Vagina (tissue), 2 donors: ENCODE data around the gene CDCP1. TPM values are rescaled to one million over a fixed set of nuclear protein-coding genes. Genes with fewer than 3 reads are reported as not detected.

Experiments
- DNase-seq, 2 donors: peaks; one replicate each; pipeline ENCODE4 v3.0.0-alpha.2; 2017; ENCODE audit errors: extremely low spot score in 2 of 2
- H3K27ac ChIP-seq: fragments of 200-600 bp; sonication (generic); one replicate; pipeline ENCODE4 v1.5.1; 2019
- H3K27me3 ChIP-seq: fragments of 200-600 bp; sonication (generic); one replicate; pipeline ENCODE4 v1.5.1; 2019
- H3K36me3 ChIP-seq, 2 donors: fragments of 200-600 bp; sonication (generic); one replicate each; pipeline ENCODE4 v1.5.1; 2017 to 2019
- H3K4me1 ChIP-seq: fragments of 200-600 bp; sonication (generic); one replicate; pipeline ENCODE4 v1.5.1; 2019
- H3K4me3 ChIP-seq, 2 donors: fragments of 200-600 bp; sonication (generic); 1 replicate in 1 of 2; 2 replicates in 1 of 2; pipeline ENCODE4 v1.5.1; 2016 to 2019
- H3K9me3 ChIP-seq: fragments of 200-600 bp; sonication (generic); one replicate; pipeline ENCODE4 v1.5.1; 2019
- CTCF ChIP-seq, 3 experiments: fragments of 450-650 bp in 2 of 3; fragments of 200-600 bp in 1 of 3; sonication (generic) in 1 of 3; IDR thresholded peaks; one replicate each; pipeline ENCODE4 v1.5.1; 2017 to 2019; ENCODE audit warnings: antibody characterized with exemption in 3 of 3, mild to moderate bottlenecking in 2 of 3, moderate library complexity in 2 of 3
- POLR2A ChIP-seq, 2 donors: fragments of 450-650 bp; IDR thresholded peaks; one replicate each; pipeline ENCODE4 v1.6.1; 2017; ENCODE audit warnings: antibody characterized with exemption in 2 of 2, mild to moderate bottlenecking in 2 of 2, moderate library complexity in 2 of 2
- POLR2AphosphoS5 ChIP-seq, 2 donors: sonication (generic); formaldehyde crosslinking; IDR thresholded peaks; one replicate each; pipeline ENCODE4 v1.9.0; 2017; ENCODE audit warnings: antibody characterized with exemption in 2 of 2, mild to moderate bottlenecking in 2 of 2, low read depth in 1 of 2; ENCODE audit not compliant: insufficient read depth in 1 of 2
- intact Hi-C: fragments of 100-400 bp; cut with DNase I; formaldehyde crosslinking; loops from one replicate; pipeline ENCODE4 v1.15.1; 2023
- total RNA-seq: library from RNA; depleted of rRNA; stranded (reverse); fragments of >200 nt; gene quantifications from one replicate; pipeline ENCODE4 v1.2.3, GENCODE V29; 2016

Gene CDCP1
- total RNA-seq, 1 donor from 2014 or later, result 27.5 TPM

GRCh38 chr3:45179163-45179562, 33.0 kb upstream of the CDCP1 start:
- Histone ChIP-seq H3K27ac (no peak overlapping the region), H3K27me3 (no peaks in the 10 kb centered on the region), H3K36me3 (no peaks in the 10 kb centered on the region), H3K4me1 (peaks cover 16% of the 10 kb centered on the region), H3K9me3 (no peaks in the 10 kb centered on the region), H3K4me3 (no peak overlapping the region)
- TF ChIP-seq POLR2AphosphoS5 (IDR thresholded peaks at IDR 0.05; ENCODE audit: insufficient read depth in 1 of 2, low read depth in 1 of 2) (no peak), POLR2A (IDR thresholded peaks at IDR 0.05) (no peak), CTCF (IDR thresholded peaks at IDR 0.05) (no peak)
- intact Hi-C loops, result no loop called here
- no peak for DNase-seq

DNA sequence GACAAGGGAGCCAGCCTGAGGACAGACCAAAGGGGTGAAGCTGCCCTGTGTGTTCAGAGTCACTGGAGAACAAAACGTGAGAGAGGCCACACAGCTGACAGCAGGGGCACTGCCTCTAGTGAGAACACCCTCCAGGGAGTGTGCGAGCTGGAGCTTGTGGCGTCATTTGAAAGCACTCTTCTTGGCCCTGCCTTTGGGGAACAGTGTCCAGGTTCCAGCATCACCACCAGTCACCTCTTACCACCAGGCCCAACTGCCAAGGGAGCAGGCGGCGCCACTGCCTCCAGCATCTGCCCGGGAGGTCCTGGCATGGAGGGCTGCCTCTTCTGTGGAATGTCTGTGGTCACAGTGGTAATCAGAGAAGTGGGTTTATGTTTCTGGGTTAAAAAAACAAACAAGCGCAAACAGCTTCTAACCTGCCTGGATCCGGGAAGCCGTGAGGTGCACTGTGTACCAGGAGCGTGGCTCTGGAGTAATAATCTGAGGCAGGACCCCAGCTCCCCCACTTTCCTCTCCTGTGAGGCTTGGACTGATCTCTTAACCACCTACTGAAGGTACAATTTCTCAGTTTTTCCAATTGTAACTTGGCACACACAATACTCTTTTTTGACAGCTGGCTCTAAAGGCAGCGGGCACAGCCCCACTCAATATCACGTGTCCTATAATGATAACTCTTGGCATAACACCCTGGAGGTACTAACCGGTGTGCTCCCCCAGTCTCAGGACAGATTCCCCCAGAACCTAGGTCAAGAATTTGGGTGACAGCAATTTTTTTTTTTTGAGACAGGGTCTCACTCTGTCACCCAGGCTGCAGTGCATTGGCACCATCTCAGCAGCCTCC, 32.2 kb upstream of the CDCP1 start:
- Histone ChIP-seq H3K27me3 (no peaks in the 10 kb centered on the region), H3K9me3 (no peaks in the 10 kb centered on the region), H3K36me3 (no peaks in the 10 kb centered on the region), H3K4me1 (peaks cover 8% of the 10 kb centered on the region), H3K27ac (no peak overlapping the region), H3K4me3 (no peak overlapping the region)
- intact Hi-C loops, result no loop called here
- TF ChIP-seq POLR2AphosphoS5 (IDR thresholded peaks at IDR 0.05; ENCODE audit: insufficient read depth in 1 of 2, low read depth in 1 of 2), result no peak
- DNase-seq, result no peak

DNA sequence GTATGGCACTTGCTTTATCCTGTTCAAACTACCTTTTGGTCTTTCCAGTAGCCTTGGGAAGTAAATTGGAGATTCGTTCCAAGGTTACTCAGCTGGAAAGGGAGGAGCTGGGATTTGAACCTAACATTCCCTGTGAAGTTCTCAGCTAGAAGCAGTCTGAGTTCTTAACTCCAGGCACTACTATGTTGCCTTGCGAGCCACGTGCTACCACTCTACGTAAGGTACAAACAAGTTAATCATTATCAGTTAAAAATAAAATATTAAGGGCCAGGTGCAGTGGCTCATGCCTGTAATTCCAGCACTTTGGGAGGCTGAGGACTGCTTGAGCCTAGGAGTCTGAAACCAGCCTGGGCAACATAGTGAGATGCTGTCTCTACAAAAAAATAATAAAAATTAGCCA, 30.7 kb upstream of the CDCP1 start:
- no peaks in the 10 kb centered on the region for H3K36me3 ChIP-seq
- H3K4me1 ChIP-seq, result no peaks in the 10 kb centered on the region
- H3K4me3 ChIP-seq, result no peak overlapping the region
- DNase-seq, result no peak
- TF ChIP-seq POLR2A (IDR thresholded peaks at IDR 0.05), result no peak
- TF ChIP-seq POLR2AphosphoS5 (IDR thresholded peaks at IDR 0.05; ENCODE audit: insufficient read depth in 1 of 2, low read depth in 1 of 2), result no peak
- TF ChIP-seq CTCF (IDR thresholded peaks at IDR 0.05), result no peak
- H3K27me3 ChIP-seq, result no peaks in the 10 kb centered on the region
- intact Hi-C loops, result no loop called here
- no peaks in the 10 kb centered on the region for H3K9me3 ChIP-seq
- H3K27ac ChIP-seq, result no peak overlapping the region

GRCh38 chr3:45174234-45174633, 28.1 kb upstream of the CDCP1 start:
- Histone ChIP-seq H3K36me3 (no peaks in the 10 kb centered on the region), H3K4me3 (no peak overlapping the region), H3K27ac (no peak overlapping the region), H3K4me1 (peaks cover 13% of the 10 kb centered on the region), H3K27me3 (no peaks in the 10 kb centered on the region), H3K9me3 (no peaks in the 10 kb centered on the region)
- no peak for DNase-seq
- TF ChIP-seq CTCF (IDR thresholded peaks at IDR 0.05) (no peak), POLR2AphosphoS5 (IDR thresholded peaks at IDR 0.05; ENCODE audit: insufficient read depth in 1 of 2, low read depth in 1 of 2) (no peak), POLR2A (IDR thresholded peaks at IDR 0.05) (no peak)
- intact Hi-C loops, result no loop called here

DNA sequence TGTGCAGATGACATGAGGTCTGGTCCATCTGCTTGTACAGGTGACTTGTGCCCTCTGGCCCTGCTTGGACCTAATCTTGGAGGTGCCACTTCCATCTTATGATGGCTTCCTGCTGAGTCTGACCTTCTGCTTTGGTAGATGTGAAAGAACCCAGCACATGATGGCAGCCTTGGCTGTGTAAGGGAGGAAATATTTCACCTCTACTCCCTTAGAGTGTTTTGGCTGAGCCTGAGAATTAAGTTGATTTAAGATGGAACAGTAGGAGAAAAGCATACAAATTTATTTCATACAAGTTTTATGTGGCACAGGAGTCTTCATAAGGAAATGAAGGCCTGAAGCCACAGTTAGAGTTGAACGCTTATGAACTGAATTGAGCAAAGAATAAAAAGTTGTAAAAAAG, 27.6 kb upstream of the CDCP1 start:
- no peak overlapping the region for H3K27ac ChIP-seq
- no peak overlapping the region for H3K4me3 ChIP-seq
- H3K4me1 ChIP-seq, result peaks cover 13% of the 10 kb centered on the region
- H3K36me3 ChIP-seq, result no peaks in the 10 kb centered on the region
- no peak for DNase-seq
- no peaks in the 10 kb centered on the region for H3K9me3 ChIP-seq
- H3K27me3 ChIP-seq, result no peaks in the 10 kb centered on the region
- intact Hi-C loops, result no loop called here
- TF ChIP-seq CTCF (IDR thresholded peaks at IDR 0.05) (no peak), POLR2A (IDR thresholded peaks at IDR 0.05) (no peak), POLR2AphosphoS5 (IDR thresholded peaks at IDR 0.05; ENCODE audit: insufficient read depth in 1 of 2, low read depth in 1 of 2) (no peak)
